Activated CD4-positive, alpha-beta T cell treated with anti-CD3 and anti-CD28 coated beads, Interleukin-2, amount 50 U/mL, for 4 hours (primary cell): Measurements from ENCODE around the gene FIGNL1.

ENCODE experiments used
- DNase-seq, 2 experiments: peaks; one replicate each; pipeline ENCODE4 v3.0.0-alpha.2; 2020

FIGNL1 gene, protein sequence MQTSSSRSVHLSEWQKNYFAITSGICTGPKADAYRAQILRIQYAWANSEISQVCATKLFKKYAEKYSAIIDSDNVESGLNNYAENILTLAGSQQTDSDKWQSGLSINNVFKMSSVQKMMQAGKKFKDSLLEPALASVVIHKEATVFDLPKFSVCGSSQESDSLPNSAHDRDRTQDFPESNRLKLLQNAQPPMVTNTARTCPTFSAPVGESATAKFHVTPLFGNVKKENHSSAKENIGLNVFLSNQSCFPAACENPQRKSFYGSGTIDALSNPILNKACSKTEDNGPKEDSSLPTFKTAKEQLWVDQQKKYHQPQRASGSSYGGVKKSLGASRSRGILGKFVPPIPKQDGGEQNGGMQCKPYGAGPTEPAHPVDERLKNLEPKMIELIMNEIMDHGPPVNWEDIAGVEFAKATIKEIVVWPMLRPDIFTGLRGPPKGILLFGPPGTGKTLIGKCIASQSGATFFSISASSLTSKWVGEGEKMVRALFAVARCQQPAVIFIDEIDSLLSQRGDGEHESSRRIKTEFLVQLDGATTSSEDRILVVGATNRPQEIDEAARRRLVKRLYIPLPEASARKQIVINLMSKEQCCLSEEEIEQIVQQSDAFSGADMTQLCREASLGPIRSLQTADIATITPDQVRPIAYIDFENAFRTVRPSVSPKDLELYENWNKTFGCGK

DNA sequence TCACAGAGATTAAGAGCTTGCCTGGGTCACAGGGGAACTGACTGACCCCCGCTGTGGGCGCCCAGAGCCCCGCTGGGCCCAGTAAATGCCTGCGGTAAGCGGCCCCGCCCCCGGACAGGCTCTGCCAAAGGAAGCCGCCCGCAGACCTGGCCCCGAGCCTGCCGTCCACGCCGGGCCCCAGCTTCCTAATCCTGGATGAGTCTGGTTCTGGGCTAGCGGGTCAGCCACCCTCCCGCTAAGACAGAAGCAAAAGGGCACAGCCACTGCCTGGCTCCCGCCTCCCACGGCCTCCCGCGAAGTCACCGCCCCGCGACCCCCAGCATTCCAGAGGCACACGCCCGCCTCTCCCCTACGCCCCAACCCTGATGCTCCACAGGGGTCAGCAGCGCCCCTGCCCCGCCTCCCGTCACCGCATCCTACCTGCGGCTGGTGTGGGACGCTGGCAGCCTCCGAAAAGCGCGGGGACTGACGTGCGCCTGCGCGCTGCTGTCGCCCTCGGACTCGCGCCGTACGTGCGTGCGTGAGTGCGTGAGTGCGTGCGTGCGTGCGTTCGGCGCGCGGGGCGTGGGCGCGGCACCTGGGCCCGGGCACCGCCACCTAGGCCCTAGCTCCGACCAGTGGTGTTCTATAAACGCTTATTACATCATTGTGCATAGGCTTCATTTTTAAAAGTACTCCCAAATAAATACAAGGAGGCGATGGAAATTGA lies at the start of gene FIGNL1:
FIGNL1 (minus strand) TSS at position 470 of the 709 bp plus-strand sequence. CDS start 3,063 bp downstream, outside the sequence.
- DNase-seq = peak; percentile 71 to 78

DNA sequence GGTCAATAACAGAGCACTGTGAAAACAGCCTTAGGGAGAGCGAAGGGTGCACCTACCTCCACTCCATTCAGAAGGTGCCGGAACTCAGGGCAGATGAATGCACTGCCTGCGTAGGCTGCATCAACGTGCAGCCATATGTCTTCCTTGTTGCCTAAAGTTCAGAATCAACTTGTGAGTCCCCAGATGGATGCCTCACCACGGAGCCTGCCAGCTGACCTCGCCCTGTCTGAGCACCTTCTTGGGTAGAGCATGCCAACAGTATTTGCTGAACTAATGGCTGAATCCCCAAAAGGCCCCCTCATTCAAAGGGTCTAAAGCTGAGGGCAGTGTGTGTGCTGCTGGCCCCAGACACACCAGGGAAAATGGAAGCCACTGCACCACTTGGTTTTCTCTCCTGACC lies 48.9 kb upstream of the FIGNL1 start:
- DNase-seq = no peak

DNA sequence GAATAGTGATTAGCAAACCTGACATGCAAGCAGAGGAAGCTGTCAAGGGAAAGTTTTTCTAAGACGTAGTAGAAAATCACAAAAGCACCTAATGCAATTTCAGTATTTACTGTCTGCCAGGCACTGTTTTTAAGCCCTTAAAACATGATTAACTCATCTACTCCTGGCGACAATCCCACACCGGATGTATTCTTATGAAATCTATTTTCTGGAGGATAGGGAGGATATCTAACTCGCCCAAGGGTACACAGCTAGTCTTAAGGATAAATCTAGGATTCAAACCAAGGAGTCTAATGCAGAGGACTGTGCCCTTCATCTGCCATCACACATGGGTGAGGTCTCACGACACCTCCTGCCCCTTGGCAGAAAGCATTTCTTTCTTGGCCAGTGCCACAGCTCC lies 47.8 kb upstream of the FIGNL1 start:
- DNase-seq = no peak

DNA sequence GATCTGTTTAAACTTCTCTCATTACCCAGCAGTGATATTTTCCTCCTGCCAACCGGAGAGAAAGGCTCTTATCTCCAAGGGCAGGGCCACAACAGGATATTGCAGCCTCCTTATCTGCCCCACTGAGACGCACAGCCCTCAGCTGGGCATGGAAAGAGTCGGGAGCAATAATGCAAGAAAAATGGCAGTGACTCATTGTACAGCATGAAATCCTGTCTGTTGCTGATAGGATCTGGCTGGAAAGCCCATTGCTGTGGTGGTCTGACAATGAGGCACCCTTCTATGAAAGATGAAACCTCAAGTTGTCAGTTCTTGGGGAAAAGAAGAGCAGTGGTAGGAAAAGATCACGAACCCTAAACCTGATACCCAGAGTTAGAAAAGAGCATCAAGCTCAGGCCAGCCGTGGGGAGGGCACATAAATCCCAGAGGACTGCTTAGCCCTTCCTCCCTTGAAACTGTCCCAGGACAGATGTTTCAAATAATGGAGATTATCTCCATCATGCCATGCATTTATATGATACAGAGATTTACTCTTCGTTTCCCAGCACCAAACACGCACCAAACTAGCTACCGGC lies 47.0 kb upstream of the FIGNL1 start:
- no peak for DNase-seq

DNA sequence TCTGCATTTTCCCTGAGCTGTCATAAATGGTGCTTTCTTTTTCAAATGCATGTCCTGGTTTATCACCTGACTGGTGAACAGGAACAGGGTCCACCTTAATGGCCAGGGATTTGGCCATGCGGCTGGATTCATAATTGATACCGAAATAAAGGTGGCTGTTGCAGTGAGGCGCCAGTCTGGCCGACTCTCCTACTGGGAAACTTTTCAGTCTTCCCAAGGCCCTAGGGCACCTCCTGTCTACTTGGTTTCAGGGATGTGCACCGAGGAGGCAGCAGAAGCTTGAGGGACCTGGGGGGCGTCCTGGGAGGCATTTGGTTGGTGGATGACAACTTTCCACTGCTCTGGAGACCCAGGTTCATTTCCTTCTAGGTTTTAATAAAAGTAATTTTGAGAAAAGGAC lies 46.4 kb upstream of the FIGNL1 start:
- DNase-seq = no peak

DNA sequence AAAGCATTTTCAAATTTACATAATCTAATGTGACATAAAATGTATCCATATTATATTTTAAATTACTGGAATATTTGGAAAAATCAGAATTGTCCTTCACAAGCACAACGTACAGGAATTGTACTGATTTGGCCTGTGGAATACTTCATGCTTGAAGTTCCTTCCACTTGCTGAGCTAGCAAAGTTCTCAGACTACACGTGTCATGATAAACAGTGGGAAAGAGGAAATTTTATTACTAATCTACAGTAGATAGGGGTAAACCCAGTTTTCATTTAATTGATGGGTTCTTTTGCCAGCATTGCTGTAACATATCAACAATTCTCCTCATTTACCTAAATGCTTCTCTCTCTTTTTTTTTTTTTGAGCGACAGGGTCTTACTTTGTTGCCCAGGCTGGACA lies 45.6 kb upstream of the FIGNL1 start:
- DNase-seq = no peak

DNA sequence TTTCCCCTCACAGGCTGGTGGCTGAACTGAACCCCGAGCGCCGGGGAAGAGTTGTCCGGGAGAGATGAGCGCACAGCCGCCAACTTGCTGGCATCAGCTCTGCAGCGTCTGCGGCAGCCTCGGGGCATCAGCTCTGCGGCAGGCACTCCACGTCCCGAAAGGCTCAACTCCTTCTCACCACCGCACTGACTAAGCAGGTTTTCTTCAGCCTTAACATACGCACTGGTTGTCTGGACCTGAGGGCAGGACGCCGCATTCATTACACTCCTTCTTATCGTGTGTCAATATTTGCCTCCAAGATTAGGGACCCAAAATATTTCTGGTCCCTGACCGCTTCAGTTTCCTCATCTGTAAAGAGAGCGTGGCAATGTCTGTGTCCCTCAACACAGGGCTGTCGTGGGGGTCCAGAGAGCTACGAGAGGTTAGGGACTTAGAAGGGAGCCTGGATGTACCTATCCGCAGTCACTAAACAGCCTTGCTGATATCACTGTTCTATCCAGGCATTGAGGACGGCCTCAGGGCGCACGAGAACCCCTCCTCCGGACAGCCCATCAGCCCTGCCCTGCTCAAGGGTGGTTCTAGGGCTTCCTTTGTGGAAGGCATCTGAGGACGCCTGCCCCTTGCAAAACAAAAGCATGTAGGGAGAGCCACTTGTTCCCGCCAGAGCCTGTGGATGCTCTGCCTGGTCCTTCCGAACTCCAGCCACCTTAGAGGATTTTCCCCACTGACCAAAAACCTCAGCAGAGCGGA lies 42.8 kb upstream of the FIGNL1 start:
- DNase-seq = no peak

DNA sequence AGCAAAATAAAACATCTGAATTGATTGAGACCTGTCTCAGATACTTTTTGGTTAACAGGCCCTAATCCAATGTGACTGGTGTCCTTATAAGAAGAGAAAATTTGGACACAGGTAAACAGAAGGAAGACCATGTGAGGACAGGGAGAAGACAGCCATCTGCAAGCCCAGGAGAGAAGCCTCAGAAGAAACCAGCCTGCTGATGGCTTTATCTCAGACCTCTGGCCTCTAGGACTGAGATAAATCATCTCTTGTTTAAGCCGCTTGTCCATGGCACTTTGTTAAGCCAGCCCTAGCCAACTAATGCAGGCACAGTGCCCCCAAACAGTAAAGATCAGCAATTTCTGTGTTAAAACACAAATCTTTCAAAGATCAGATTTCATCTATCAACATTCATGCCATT lies 41.8 kb upstream of the FIGNL1 start:
- no peak for DNase-seq

DNA sequence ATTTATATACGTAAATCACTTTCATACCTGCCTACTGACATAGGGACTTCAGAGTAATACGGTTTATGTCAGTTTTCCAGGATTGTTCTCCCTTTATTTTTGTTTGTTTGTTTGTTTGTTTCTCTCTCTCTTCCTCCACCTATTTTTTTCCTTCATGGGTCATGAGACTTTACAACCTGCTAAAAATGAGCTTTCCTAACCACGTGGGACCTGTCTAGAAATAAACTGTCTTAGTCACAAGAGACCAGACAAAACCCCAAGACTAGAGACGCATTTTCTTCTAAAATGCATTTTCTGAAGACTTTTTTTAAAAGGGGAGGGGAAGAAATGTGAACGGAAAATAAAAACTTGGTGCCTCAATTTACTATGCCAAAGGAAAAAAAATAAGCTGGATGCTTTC lies 41.1 kb upstream of the FIGNL1 start:
- no peak for DNase-seq

DNA sequence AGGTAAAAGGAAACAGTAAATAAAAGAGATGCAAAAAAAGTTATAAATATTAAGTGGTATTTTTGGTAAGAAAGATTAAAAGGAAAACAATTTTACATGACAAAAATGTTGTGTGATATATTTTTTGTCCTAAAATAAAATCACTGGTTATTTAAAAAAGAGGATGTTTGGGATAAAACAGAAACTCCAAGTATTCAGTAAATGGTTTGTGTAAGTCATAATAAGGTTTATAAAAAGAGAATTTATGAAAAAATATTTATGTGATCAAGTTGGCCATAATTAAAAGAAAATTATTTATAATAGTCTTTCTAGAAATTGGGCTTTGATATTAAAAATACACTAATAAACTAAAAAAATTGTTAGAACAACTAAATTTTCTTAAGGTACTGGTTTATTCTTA lies 38.2 kb upstream of the FIGNL1 start:
- no peak for DNase-seq

DNA sequence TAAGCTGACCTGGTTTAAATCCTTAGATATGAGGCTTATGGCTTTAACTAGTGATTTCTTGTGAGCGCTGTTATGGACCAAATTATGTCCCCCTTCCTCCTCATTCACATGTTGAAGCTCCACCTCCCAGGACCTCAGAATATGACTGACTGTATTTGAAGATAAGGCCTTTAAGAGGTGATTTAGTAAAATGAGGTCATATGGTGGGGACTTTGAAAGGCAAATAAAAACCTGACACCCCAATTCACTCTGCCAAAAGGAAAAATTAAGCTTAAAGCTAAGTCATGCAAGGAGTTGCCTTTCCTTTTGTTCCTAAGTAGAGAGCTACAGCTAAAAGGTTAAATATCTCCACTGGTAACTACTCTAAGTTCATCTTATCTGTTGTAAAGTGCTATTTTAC lies 36.4 kb upstream of the FIGNL1 start:
- DNase-seq = no peak

DNA sequence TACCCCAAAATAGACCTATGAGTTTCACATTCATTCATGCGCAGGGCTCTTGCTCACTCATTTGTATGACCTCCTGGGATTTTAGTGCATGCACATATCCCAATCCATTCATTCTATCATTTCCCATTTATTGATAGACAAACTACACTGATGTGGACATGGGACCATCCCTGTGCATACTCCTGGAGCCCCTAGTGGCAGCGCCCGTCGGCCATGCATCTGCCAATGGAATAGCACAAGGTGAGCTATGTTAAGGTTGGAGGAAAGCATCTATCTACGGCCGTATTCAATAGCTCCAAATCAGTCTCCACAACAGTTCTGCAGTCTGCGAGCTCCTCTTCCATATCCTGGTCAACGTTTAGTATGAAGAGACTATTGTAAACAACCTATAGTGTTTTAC lies 31.7 kb upstream of the FIGNL1 start:
- no peak for DNase-seq

DNA sequence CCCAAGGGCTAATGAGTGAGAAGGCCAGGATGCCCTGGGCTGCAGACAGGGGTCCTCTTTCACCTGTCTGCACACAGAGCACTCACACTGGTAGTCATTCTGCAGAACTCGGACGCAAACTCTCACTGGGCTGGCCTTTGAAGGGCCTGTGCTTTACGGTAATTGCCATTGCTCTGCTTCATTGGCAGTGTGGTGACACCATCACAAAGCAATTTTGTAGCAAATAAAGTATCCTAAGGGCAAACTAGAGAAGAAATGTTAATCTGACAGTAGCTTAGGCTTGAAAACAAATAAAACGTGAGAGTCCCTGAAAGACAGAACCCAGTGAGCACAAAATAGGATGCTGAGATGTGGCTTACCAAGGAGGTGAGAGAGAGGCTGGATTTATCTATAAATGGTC lies 30.6 kb upstream of the FIGNL1 start:
- DNase-seq = no peak

DNA sequence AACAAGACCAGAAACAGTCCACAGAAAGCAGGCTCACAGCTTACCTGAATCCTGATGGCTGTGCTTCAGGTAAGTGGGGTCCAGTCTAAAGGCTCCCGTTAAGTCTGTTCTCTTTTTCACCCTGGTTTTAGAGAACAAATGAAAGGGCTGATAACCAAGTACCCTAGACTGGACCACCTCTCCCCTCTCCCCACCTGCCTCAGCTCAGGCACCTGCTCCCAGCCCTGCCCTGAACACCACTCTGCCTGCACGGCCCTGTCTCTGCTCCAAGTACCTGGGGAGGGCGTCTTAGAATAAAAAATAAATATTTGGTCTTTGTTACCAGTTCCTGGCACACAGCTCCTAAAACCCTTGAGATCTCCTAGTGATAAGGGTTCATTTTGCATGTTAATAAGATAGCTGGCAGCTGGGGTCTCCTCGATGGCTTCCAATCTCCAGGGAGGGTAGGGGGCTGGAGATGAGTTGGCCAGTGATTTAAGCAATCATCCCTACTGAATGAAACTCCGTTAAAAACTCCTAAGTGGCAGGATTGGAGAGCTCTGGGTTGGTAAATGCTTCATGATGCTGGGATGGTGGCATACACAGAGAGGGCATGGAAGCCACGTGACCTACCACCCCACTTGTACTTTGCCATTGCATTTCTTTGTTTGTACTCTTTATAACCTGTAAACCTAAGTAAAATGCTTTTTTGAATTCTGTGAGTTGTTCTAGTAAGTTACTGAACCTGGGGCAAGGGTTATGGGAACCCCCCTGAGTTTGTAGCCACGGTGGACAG lies 29.8 kb upstream of the FIGNL1 start:
- no peak for DNase-seq

DNA sequence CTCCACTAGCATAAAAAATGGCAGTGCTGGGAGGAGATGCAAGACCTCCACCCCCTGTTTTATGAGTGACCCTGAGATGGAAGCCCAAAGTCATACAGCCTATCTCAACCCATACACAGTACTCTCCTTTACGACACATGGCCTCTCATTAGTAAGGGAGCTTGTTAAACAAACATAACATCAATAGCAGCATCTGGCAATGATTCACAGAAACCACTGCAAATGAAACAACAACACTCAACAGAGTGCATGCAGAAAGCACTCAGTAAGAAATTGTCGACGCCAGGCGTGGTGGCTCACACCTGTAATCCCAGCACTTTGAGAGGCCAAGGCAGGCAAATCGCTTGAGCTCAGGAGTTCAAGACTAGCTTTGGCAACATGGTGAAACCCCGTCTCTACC lies 27.5 kb upstream of the FIGNL1 start:
- no peak for DNase-seq

DNA sequence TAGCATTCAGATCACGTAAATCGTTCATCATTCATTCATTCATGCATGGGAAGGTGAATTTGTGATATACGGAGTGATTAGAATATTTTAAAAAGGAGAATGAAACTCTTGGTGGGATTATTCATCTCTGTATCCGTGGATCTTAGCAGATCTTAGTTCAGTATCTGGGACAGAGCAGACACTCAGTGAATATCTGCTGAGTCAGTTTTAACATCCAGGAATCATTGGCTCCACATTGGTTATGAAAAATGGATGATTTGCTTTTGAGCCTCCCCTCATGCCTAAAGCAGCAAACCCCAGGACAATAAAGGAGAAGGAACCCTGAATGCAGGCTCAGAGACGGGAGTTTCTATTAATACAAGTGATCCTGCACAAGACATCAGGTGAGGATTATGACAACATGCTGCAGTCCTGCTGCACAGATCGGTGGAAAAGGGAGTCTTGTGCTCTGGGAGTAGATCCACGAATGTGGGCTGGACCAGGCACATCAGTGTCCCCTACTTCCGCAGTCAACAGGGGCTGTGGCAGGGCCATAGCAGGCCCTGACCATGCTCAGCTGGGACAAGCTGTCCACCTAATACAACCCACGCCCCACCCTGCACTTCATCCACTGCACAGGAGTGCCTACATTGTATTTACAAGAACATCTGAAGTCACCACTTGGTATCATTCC lies 26.9 kb upstream of the FIGNL1 start:
- no peak for DNase-seq

DNA sequence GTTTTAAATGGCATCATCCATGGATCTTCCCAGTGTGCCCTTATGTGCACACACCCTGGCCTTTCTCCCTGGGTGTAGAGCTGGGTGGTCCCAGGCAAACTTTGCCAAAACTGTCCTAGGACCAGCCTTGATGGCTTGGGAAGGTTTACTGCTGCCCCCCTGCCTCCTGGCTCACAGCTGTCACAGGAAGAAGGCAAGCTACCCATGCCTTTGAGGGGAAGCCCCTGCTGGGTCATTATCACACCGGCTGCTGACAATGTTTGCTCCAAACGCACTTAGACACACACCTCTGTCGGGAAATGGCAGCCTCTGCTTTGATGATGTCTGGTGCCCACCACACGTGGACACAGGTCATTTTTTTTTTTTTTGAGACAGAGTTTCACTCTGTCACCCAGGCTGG lies 25.2 kb upstream of the FIGNL1 start:
- no peak for DNase-seq

DNA sequence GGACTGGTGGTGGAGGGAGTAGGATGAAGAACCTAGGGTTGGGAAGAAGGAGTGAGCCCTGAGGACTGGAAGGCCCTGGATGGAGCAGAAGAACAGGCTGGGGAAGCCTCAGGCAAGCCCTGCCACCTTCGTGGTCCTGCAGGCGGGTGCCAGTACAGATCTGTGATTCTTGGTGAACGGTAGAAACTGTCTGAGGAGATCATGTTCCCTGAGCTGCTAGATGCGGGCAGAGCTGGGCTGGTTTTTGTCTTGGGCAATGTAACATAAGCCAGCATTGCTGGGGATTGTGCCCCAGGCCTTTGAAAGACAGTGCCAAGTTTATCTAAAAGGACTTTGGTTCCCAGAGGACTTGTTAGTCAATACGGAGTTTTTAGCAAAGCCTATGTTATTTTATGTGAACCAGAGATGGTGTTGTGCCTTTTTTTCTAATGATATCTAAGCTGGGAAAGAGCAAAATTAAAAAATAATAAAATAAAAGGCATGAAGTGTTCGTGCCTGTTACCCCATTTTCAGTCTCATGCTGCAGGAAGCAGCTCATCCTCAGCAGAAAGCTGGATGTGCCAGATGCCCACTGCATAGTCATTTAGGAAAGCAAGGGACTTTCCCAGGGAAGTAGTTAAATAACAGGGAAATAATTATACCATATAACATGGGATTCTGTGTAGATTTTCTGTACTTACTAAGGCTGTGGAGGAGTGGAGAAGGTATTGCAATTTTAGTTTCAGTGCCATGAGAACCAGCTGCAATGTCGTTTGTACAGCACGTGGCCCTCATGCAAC lies 24.4 kb upstream of the FIGNL1 start:
- DNase-seq = no peak

DNA sequence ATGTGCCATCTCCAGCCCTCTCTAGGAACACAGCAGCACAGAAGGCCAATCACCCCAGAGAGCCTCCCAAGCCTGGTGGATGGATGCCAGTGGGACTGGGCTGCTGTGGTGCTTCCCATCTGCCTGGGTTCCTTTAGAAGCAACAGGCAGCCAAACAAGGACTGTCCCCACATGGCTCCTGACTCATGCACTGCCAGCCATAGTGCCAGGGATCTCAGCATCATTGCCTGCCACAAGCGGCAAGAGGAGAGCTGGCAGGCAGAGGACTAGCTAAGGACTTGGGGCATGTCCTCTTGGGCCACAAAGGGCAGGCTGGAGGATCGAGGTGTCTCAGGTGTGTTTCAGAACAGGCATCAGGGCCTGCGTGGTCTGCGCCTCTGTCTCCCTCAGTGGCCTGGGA lies 23.4 kb upstream of the FIGNL1 start:
- DNase-seq = no peak

DNA sequence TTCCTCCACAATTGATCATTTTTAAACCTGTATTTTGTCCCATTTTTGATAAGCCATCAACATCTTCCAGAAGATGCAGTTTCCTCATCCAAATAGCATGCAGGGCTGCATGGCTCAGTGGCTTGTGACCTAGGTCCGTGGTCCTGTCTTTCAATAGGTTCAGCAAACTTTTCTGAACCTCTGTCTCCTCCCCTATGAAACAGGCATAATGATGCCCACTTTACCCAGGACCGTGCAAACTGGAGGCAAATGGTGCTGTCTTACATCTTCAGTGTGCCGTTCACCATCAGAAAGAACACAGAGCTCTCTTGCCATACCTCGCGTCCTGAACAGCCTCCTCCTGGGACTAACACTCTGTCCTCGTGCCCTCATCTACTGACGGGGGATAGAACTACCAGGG lies 22.3 kb upstream of the FIGNL1 start:
- no peak for DNase-seq

DNA sequence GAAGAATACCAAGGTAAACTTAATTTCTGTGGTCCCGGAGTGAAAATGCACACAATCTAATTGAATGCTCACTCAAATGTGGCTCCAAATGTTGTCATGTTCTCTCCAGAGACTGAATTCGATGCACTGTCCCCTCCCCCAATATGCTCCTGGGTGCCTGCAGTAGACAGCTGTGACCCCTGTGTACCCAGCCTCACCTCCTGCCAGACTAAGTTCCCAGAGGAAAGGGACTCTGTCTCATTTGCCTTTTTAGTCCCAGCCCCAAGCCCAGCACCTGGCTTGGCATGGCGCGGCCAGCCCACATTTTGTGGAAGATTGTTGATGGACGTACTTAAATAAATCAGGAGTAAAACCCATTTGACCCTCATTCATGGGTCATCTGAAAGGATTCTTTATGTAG lies 21.8 kb upstream of the FIGNL1 start:
- DNase-seq = no peak
